Vagina (tissue), 2 donors: Measurements from ENCODE around the gene ADGRG2.

ENCODE experiments used
- CTCF ChIP-seq, 3 experiments: fragments of 450-650 bp in 2 of 3; fragments of 200-600 bp in 1 of 3; sonication (generic) in 1 of 3; IDR thresholded peaks; one replicate each; pipeline ENCODE4 v1.5.1; 2017 to 2019; ENCODE audit warnings: antibody characterized with exemption in 3 of 3, mild to moderate bottlenecking in 2 of 3, moderate library complexity in 2 of 3
- POLR2AphosphoS5 ChIP-seq, 2 donors: sonication (generic); formaldehyde crosslinking; IDR thresholded peaks; one replicate each; pipeline ENCODE4 v1.9.0; 2017; ENCODE audit warnings: antibody characterized with exemption in 2 of 2, mild to moderate bottlenecking in 2 of 2, low read depth in 1 of 2; ENCODE audit not compliant: insufficient read depth in 1 of 2

- TF ChIP-seq CTCF (IDR thresholded peaks at IDR 0.05) (no peak), POLR2AphosphoS5 (IDR thresholded peaks at IDR 0.05; ENCODE audit: insufficient read depth in 1 of 2, low read depth in 1 of 2) (no peak)
Measured at GRCh38 chrX:18974993-18975392, 147.3 kb downstream of the ADGRG2 start.
